Amygdala (tissue), 56 donors: Measurements from ENCODE around the gene GKN1.
A peak's percentile ranks its signal among the peaks of the same experiment; 100 is the strongest.

ENCODE experiments used
- DNase-seq, 56 donors: peaks; one replicate each; lab custom pipeline; 2025; lab: John Stamatoyannopoulos, UW

Gene GKN1

GRCh38 chr2:68974251-68974650 is at the start of gene GKN1:
TSS of gene GKN1 (plus strand) at chr2:68974636. CDS start at chr2:68974678, 42 bp downstream.
- no peak for DNase-seq

- peak in 5 of 56 donors; percentile 3 to 38 (median 11) for DNase-seq
Observed at GRCh38 chr2:68925295-68925896, 49.0 kb upstream of the GKN1 start.

GRCh38 chr2:68926796-68927195 is 47.6 kb upstream of the GKN1 start:
- DNase-seq = no peak

GRCh38 chr2:68931149-68931711 is 43.2 kb upstream of the GKN1 start:
- no peak for DNase-seq

GRCh38 chr2:68931799-68932198 is 42.6 kb upstream of the GKN1 start:
- no peak for DNase-seq

- DNase-seq = no peak
Observed at GRCh38 chr2:68932402-68932801, 42.0 kb upstream of the GKN1 start.

GRCh38 chr2:68934021-68934420 is 40.4 kb upstream of the GKN1 start:
- no peak for DNase-seq

- DNase-seq = no peak
Observed at GRCh38 chr2:68935471-68935870, 39.0 kb upstream of the GKN1 start.

GRCh38 chr2:68936427-68936826 is 38.0 kb upstream of the GKN1 start:
- no peak for DNase-seq

GRCh38 chr2:68936889-68937288 is 37.5 kb upstream of the GKN1 start:
- DNase-seq = no peak

- DNase-seq = no peak
Observed at GRCh38 chr2:68937346-68938055, 36.9 kb upstream of the GKN1 start.

- DNase-seq = no peak
Observed at GRCh38 chr2:68938938-68939337, 35.5 kb upstream of the GKN1 start.

GRCh38 chr2:68939962-68940361 is 34.5 kb upstream of the GKN1 start:
- no peak for DNase-seq

- DNase-seq = no peak
Observed at GRCh38 chr2:68940369-68940768, 34.1 kb upstream of the GKN1 start.

- DNase-seq = no peak
Observed at GRCh38 chr2:68942827-68943226, 31.6 kb upstream of the GKN1 start.

GRCh38 chr2:68943581-68944568 is 30.6 kb upstream of the GKN1 start:
- DNase-seq = peak in 36 of 56 donors; percentile 2 to 75 (median 18)

GRCh38 chr2:68946117-68946516 is 28.3 kb upstream of the GKN1 start:
- DNase-seq = no peak

- no peak for DNase-seq
Observed at GRCh38 chr2:68948710-68949109, 25.7 kb upstream of the GKN1 start.

- DNase-seq = no peak
Observed at GRCh38 chr2:68951899-68952298, 22.5 kb upstream of the GKN1 start.

GRCh38 chr2:68952887-68953521 is 21.4 kb upstream of the GKN1 start, which contains the start of gene GKN2:
TSS of gene GKN2 (minus strand) at chr2:68952893. CDS start at chr2:68952861, 32 bp downstream.
- no peak for DNase-seq
